ENCODE measurements around the gene BICD1. TPM values are rescaled to one million over a fixed set of nuclear protein-coding genes. Genes with fewer than 3 reads are reported as not detected.

The BICD1 gene
- total RNA-seq, 2 donors from 2014 or later, result 14.3 to 15.3 TPM

GRCh38 chr12:32252199-32253073 is 145.8 kb downstream of the BICD1 start:
- Mint-ChIP-seq H3K27ac (no peak overlapping the region), H3K27me3 (ENCODE audit: low read depth) (no peaks in the 10 kb centered on the region), H3K4me3 (no peak overlapping the region), H3K4me1 (ENCODE audit: low read depth) (peaks cover 2% of the 10 kb centered on the region), H3K36me3 (ENCODE audit: insufficient read depth in 2 of 2) (peaks cover 3 to 8% of the 10 kb centered on the region in 2 donors), H3K9me3 (peaks cover 0 to 3% of the 10 kb centered on the region in 2 donors)
- no peak for DNase-seq
- peak in 1 of 2 donors; percentile 62 for ATAC-seq (replicated peaks in 1 of 2)

- H3K4me3 Mint-ChIP-seq, result no peak overlapping the region
- H3K27ac Mint-ChIP-seq, result no peak overlapping the region
- peaks cover 10% of the 10 kb centered on the region for H3K4me1 Mint-ChIP-seq (ENCODE audit: low read depth)
- H3K9me3 Mint-ChIP-seq, result no peaks in the 10 kb centered on the region
- no peaks in the 10 kb centered on the region for H3K27me3 Mint-ChIP-seq (ENCODE audit: low read depth)
- no peak for DNase-seq
- ATAC-seq (replicated peaks in 1 of 2), result no peak
- peaks cover 4 to 6% of the 10 kb centered on the region in 2 donors for H3K36me3 Mint-ChIP-seq (ENCODE audit: insufficient read depth in 2 of 2)
Observed at GRCh38 chr12:32253154-32253790, 146.6 kb downstream of the BICD1 start.

GRCh38 chr12:32254260-32254956 is 147.8 kb downstream of the BICD1 start:
- no peaks in the 10 kb centered on the region for H3K27me3 Mint-ChIP-seq (ENCODE audit: low read depth)
- no peak overlapping the region for H3K4me3 Mint-ChIP-seq
- H3K27ac Mint-ChIP-seq, result no peak overlapping the region
- H3K4me1 Mint-ChIP-seq (ENCODE audit: low read depth), result peaks cover 15% of the 10 kb centered on the region
- DNase-seq, result no peak
- peaks cover 8 to 9% of the 10 kb centered on the region in 2 donors for H3K36me3 Mint-ChIP-seq (ENCODE audit: insufficient read depth in 2 of 2)
- no peak for ATAC-seq (replicated peaks in 1 of 2)
- no peaks in the 10 kb centered on the region for H3K9me3 Mint-ChIP-seq

- no peak overlapping the region for H3K4me3 Mint-ChIP-seq
- no peaks in the 10 kb centered on the region for H3K9me3 Mint-ChIP-seq
- no peak for DNase-seq
- H3K36me3 Mint-ChIP-seq (ENCODE audit: insufficient read depth in 2 of 2), result peaks cover 9 to 10% of the 10 kb centered on the region in 2 donors
- ATAC-seq (replicated peaks in 1 of 2), result no peak
- peaks cover 15% of the 10 kb centered on the region for H3K4me1 Mint-ChIP-seq (ENCODE audit: low read depth)
- H3K27ac Mint-ChIP-seq, result no peak overlapping the region
- no peaks in the 10 kb centered on the region for H3K27me3 Mint-ChIP-seq (ENCODE audit: low read depth)
Observed at GRCh38 chr12:32255588-32255987, 148.9 kb downstream of the BICD1 start.

DNA sequence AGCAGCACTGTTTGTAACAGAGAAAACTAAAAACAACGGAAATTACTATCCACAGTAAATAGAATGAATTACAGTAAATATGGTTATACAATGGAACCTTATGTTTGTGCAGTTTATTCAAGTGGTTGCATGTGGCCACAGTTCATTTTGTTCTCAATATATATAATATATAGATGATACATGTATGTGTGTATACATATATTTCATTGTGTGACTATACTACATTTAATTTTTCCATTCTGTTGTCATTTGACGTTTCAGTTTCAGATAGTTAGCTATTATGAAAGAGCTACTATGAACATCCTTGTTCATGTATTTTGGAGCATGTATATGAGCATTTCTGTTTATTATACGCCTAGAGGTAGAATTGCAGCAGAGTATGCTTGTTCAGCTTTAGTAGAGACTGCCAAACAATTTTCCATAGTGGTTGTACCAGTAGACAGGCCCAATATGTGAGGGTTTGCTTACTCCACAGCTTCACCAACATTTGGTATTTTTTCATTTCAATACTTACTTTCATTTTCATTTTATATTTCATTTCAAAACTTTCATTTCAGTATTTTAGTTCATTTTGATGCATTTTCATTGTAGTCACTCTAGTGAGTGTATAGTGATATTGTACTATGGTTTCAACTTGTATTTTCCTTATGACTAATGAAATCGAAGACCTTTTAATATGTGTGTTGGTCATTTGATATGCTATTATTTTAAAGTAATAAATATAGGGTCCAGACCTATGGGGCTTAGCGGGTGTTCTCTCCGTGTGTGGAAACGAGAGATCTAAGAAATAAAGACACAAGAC is 151.2 kb downstream of the BICD1 start:
- ATAC-seq (replicated peaks in 1 of 2), result peak; percentile 76 to 81
- Mint-ChIP-seq H3K4me3 (no peak overlapping the region), H3K4me1 (ENCODE audit: low read depth) (peaks cover 15% of the 10 kb centered on the region), H3K9me3 (no peaks in the 10 kb centered on the region), H3K27ac (peak overlapping the region; percentile 56), H3K27me3 (ENCODE audit: low read depth) (no peaks in the 10 kb centered on the region), H3K36me3 (ENCODE audit: insufficient read depth in 2 of 2) (peaks cover 9 to 12% of the 10 kb centered on the region in 2 donors)
- DNase-seq, result no peak

DNA sequence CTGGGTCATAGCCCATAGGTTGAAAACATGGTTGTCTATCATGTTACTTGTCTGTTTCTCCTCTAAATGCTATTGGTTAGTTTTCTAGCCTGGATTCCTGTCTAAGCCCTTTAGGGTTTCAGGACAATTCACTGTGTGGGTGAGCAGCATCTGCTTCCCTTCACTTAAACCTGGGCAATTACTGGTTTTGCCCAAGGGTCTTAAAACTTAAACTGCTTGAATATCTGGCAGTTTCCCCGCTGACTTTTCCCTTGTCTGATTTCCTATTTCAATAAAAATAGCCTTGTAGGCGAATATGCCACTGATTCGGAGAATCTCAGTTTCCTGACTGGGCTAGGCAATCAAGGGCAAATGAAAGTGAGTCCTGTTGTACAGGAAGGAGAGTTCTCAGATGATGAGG is 154.0 kb downstream of the BICD1 start:
- Mint-ChIP-seq H3K4me3 (no peak overlapping the region), H3K9me3 (no peaks in the 10 kb centered on the region), H3K27ac (no peak overlapping the region), H3K4me1 (ENCODE audit: low read depth) (peaks cover 21% of the 10 kb centered on the region), H3K27me3 (ENCODE audit: low read depth) (no peaks in the 10 kb centered on the region), H3K36me3 (ENCODE audit: insufficient read depth in 2 of 2) (peaks cover 6 to 11% of the 10 kb centered on the region in 2 donors)
- ATAC-seq (replicated peaks in 1 of 2), result no peak
- no peak for DNase-seq

DNA sequence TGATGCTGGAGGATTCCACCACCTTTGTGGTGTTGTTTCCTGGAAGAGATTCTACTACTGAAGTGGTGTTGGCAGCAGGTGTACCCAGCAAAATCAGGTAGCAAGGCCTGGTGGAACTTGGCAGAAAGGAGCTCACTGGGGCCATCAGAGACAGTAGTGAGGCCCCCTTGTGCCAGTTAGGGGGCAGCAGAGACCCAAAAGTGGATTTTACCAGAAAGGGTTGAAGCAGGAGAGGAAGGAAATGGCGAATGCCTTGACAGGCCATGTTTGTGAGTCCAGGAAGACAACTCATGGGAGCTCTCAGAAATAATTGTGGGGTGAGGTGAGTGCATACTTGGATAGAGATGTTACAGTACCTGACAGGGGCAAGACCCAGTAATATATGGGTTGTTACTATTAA is 155.0 kb downstream of the BICD1 start:
- Mint-ChIP-seq H3K4me3 (no peak overlapping the region), H3K27ac (no peak overlapping the region), H3K36me3 (ENCODE audit: insufficient read depth in 2 of 2) (peaks cover 4 to 9% of the 10 kb centered on the region in 2 donors), H3K9me3 (no peaks in the 10 kb centered on the region), H3K4me1 (ENCODE audit: low read depth) (peaks cover 21% of the 10 kb centered on the region), H3K27me3 (ENCODE audit: low read depth) (no peaks in the 10 kb centered on the region)
- ATAC-seq (replicated peaks in 1 of 2) (no peak), DNase-seq (no peak)

DNA sequence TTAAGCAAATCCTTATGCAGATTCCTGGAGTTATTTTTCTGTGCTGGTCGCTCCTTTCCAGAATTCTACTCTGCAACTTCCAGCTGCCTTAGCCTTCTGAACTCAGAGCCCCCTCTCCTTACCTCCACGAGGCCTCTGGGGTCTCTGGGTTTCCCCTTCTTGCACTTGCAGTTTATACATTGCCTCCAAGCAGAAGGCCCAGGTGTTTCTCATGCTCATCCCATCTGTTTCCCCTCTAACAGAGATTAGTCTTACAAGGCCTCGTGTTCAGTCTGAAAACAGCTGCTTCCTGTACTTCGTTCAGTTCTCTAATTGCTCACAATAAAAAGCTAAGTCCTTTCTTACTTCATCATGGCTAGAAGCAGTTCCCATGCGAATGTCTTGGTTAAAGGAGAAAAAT is 158.3 kb downstream of the BICD1 start:
- ATAC-seq (replicated peaks in 1 of 2) (no peak), DNase-seq (no peak)
- Mint-ChIP-seq H3K27me3 (ENCODE audit: low read depth) (no peaks in the 10 kb centered on the region), H3K4me1 (ENCODE audit: low read depth) (peaks cover 7% of the 10 kb centered on the region), H3K27ac (no peak overlapping the region), H3K36me3 (ENCODE audit: insufficient read depth in 2 of 2) (peaks cover 0 to 2% of the 10 kb centered on the region in 2 donors), H3K9me3 (no peaks in the 10 kb centered on the region), H3K4me3 (no peak overlapping the region)

GRCh38 chr12:32265456-32265855 is 158.8 kb downstream of the BICD1 start:
- ATAC-seq (replicated peaks in 1 of 2) (no peak), DNase-seq (no peak)
- Mint-ChIP-seq H3K4me1 (ENCODE audit: low read depth) (peaks cover 7% of the 10 kb centered on the region), H3K4me3 (no peak overlapping the region), H3K27me3 (ENCODE audit: low read depth) (no peaks in the 10 kb centered on the region), H3K36me3 (ENCODE audit: insufficient read depth in 2 of 2) (peaks cover 0 to 2% of the 10 kb centered on the region in 2 donors), H3K27ac (no peak overlapping the region), H3K9me3 (no peaks in the 10 kb centered on the region)

- no peaks in the 10 kb centered on the region for H3K9me3 Mint-ChIP-seq
- peaks cover 7% of the 10 kb centered on the region for H3K4me1 Mint-ChIP-seq (ENCODE audit: low read depth)
- H3K36me3 Mint-ChIP-seq (ENCODE audit: insufficient read depth in 2 of 2), result peaks cover 0 to 2% of the 10 kb centered on the region in 2 donors
- no peak for ATAC-seq (replicated peaks in 1 of 2)
- no peak overlapping the region for H3K4me3 Mint-ChIP-seq
- H3K27me3 Mint-ChIP-seq (ENCODE audit: low read depth), result no peaks in the 10 kb centered on the region
- no peak overlapping the region for H3K27ac Mint-ChIP-seq
- DNase-seq, result no peak
Observed at GRCh38 chr12:32265951-32266350, 159.3 kb downstream of the BICD1 start.

DNA sequence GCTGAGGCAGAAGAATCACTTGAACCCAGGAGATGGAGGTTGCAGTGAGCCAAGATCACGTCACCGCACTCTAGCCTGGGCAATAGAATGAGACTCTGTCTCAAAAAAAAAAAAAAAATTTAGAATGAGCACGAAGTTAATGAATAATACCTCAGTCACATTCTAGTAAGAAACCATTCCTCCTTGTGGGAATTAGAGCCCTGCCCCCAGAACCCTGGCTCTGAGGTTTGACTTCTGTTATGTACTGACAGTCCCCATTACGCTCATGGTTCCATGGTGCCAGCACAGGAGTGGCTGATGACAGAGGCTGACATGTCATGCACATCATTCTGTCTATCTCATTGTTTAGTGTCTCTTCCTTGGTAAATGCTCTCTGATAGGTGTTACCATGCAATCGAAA is 160.1 kb downstream of the BICD1 start:
- H3K27me3 Mint-ChIP-seq (ENCODE audit: low read depth), result no peaks in the 10 kb centered on the region
- H3K36me3 Mint-ChIP-seq (ENCODE audit: insufficient read depth in 2 of 2), result no peaks in the 10 kb centered on the region
- DNase-seq, result no peak
- no peak overlapping the region for H3K27ac Mint-ChIP-seq
- no peaks in the 10 kb centered on the region for H3K9me3 Mint-ChIP-seq
- no peak for ATAC-seq (replicated peaks in 1 of 2)
- peaks cover 7% of the 10 kb centered on the region for H3K4me1 Mint-ChIP-seq (ENCODE audit: low read depth)
- no peak overlapping the region for H3K4me3 Mint-ChIP-seq

GRCh38 chr12:32270818-32271710 is 164.4 kb downstream of the BICD1 start:
- Mint-ChIP-seq H3K36me3 (ENCODE audit: insufficient read depth in 2 of 2) (no peaks in the 10 kb centered on the region), H3K27ac (no peak overlapping the region), H3K9me3 (no peaks in the 10 kb centered on the region), H3K4me1 (ENCODE audit: low read depth) (peaks cover 23% of the 10 kb centered on the region), H3K27me3 (ENCODE audit: low read depth) (no peaks in the 10 kb centered on the region), H3K4me3 (no peak overlapping the region)
- DNase-seq (no peak), ATAC-seq (replicated peaks in 1 of 2) (no peak)
